GM06990 (cell line): ENCODE results near the gene CCNG1.

ENCODE experiments used
- DNase-seq: peaks from one replicate; pipeline ENCODE4 v3.0.0-alpha.2; 2011; ENCODE audit not compliant: insufficient read length; ENCODE audit errors: extremely low read depth
- H3K27me3 ChIP-seq: replicated peaks from 2 replicates; pipeline ENCODE4 v1.6.0; 2011; ENCODE audit warnings: low read length; ENCODE audit not compliant: control insufficient read depth, insufficient read depth
- H3K36me3 ChIP-seq: 2 replicates; pipeline ENCODE4 v1.5.1; 2011; ENCODE audit warnings: low read length; ENCODE audit not compliant: control insufficient read depth, insufficient read depth
- H3K4me3 ChIP-seq: replicated peaks from 2 replicates; pipeline ENCODE4 v1.5.1; 2011; ENCODE audit warnings: low read depth, mild to moderate bottlenecking, control low read depth, low read length
- TF ChIP-seq, protein P1 (sequence below): IDR thresholded peaks from 2 replicates; pipeline ENCODE4 v1.5.1; 2011; ENCODE audit warnings: low read length, control low read depth, mild to moderate bottlenecking, inconsistent platforms; ENCODE audit not compliant: insufficient read depth, poor library complexity, severe bottlenecking

Gene CCNG1

DNA sequence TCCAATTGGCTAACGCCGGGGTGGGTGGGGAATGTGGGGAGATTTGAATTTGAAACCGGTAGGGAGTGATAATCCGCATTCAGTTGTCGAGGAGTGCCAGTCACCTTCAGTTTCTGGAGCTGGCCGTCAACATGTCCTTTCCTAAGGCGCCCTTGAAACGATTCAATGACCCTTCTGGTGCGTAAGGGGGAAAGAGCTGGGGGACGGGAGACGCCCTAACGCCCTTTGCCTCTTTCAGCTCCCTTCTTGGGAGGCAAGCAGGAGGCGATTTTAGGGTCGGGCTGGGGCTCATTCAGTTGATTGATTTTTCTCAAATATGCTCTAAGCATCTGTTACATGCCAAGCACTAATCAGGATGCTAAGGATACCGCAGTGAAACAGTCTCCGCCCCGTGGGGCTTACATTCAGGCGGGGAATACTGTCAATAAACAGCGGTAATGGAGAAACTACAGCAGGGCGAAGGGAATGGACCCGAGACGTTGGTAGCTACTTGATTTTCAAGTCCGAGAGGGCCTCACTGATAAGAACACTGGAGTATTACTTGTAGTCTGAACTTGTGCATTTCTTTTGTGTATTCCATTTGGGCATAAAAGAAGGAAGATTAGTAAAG, 23.3 kb downstream of the CCNG1 start, which contains the start of gene HMMR:
Gene HMMR, plus strand, starts transcription at position 71 of the 610 bp plus-strand sequence. Its CDS starts 61 bp downstream, at position 132.
- TF ChIP-seq, protein P1, sequence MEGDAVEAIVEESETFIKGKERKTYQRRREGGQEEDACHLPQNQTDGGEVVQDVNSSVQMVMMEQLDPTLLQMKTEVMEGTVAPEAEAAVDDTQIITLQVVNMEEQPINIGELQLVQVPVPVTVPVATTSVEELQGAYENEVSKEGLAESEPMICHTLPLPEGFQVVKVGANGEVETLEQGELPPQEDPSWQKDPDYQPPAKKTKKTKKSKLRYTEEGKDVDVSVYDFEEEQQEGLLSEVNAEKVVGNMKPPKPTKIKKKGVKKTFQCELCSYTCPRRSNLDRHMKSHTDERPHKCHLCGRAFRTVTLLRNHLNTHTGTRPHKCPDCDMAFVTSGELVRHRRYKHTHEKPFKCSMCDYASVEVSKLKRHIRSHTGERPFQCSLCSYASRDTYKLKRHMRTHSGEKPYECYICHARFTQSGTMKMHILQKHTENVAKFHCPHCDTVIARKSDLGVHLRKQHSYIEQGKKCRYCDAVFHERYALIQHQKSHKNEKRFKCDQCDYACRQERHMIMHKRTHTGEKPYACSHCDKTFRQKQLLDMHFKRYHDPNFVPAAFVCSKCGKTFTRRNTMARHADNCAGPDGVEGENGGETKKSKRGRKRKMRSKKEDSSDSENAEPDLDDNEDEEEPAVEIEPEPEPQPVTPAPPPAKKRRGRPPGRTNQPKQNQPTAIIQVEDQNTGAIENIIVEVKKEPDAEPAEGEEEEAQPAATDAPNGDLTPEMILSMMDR, result no peak
- Histone ChIP-seq H3K27me3 (no peaks in the 10 kb centered on the region), H3K4me3 (peak within 1 kb of the TSS; percentile 81), H3K36me3 (no peaks in the 10 kb centered on the region)
- DNase-seq, result no peak

DNA sequence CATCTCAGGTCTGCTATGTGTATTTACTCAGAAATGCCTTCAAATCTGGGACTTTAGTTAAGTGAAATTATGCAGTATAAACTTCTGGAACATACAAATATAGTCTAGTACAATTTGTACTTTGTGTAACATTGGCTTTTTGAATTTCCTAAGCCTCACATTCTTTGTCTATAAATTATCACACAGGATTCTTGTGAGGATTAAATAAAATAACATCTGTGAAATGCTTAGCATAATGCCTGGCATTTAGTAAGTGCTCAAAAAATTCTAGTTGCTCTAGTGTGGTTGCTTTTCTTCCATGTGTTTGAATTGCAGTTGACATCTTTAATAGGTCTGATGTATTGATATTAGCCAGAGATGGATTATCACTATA, 25.7 kb downstream of the CCNG1 start:
- no peak overlapping the region; the same call in 1 of the 2 replicates for H3K4me3 ChIP-seq
- H3K36me3 ChIP-seq, result no peaks in the 10 kb centered on the region
- no peak for DNase-seq
- no peaks in the 10 kb centered on the region for H3K27me3 ChIP-seq
- TF ChIP-seq, protein P1, result no peak

DNA sequence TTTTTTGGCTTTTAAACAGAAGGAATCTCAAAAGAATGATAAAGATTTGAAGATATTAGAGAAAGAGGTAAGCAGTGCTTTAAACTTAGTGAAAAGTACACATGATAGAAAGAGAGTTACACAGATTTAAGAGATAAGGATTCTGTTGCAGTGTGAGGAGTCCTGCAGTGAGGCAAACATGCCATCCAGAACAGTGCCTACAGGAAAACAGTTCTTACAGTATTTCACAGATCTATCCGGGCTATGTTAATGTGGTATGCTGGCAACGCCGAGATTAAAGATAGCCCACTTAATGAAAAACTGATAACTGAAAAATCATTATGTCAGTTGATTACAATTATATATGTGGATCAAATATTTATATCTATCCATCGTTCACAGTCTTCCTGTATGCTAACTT, 30.3 kb downstream of the CCNG1 start:
- DNase-seq, result no peak
- no peaks in the 10 kb centered on the region for H3K27me3 ChIP-seq
- no peak overlapping the region for H3K4me3 ChIP-seq
- peaks cover 2% of the 10 kb centered on the region for H3K36me3 ChIP-seq
- TF ChIP-seq, protein P1, result no peak

DNA sequence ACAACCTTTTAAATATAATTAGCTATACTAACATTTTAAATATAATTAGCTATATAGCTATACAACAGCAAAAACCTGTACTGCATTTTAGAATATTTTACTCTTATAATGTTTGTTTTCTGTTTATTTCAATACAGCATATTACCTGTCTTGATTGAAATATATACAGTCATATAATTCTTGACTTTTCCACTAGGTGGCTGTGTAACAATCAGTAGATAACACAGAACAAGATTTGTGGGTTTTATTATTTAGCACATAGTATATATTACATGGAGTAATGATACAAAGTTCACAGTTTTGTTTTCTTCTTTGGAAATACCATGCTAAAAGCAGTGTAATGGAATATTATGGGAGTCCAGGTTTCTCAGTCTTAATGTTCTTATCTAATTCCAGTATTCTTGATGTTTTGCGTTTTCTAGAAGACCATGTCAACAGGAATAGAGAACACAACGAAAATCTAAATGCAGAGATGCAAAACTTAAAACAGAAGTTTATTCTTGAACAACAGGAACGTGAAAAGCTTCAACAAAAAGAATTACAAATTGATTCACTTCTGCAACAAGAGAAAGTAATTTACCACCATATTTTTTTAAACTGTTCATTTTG, 36.3 kb downstream of the CCNG1 start:
- Histone ChIP-seq H3K27me3 (no peaks in the 10 kb centered on the region), H3K36me3 (peaks cover 4% of the 10 kb centered on the region), H3K4me3 (no peak overlapping the region)
- DNase-seq, result no peak
- TF ChIP-seq, protein P1, result peak; percentile 48

DNA sequence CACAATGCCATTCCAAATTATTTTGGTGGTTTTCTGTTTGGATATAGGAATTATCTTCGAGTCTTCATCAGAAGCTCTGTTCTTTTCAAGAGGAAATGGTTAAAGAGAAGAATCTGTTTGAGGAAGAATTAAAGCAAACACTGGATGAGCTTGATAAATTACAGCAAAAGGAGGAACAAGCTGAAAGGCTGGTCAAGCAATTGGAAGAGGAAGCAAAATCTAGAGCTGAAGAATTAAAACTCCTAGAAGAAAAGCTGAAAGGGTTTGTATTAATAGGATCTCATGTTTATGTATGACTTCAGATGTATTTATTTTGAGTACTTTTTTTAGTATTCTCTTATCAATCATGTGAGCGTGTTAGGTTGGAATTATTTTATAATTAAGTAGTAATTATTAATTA, 38.0 kb downstream of the CCNG1 start:
- Histone ChIP-seq H3K4me3 (no peak overlapping the region), H3K36me3 (peaks cover 3% of the 10 kb centered on the region), H3K27me3 (no peaks in the 10 kb centered on the region)
- DNase-seq, result no peak
- TF ChIP-seq, protein P1, result no peak
